Lower leg skin (tissue), 4 donors: Measurements from ENCODE around the gene NDUFAF8. TPM values are rescaled to one million over a fixed set of nuclear protein-coding genes. Genes with fewer than 3 reads are reported as not detected.

Experiments
- DNase-seq, 2 donors: peaks; one replicate each; pipeline ENCODE4 v3.0.0-alpha.2; 2019; ENCODE audit warnings: low spot score in 2 of 2
- H3K4me3 ChIP-seq: fragments of 200-600 bp; sonication (generic); 2 replicates; pipeline ENCODE4 v1.5.1; 2017; ENCODE audit warnings: mild to moderate bottlenecking, low read depth; ENCODE audit not compliant: poor library complexity, severe bottlenecking
- POLR2A ChIP-seq, 2 donors: fragments of 450-650 bp; IDR thresholded peaks; one replicate each; pipeline ENCODE4 v1.6.1; 2016 to 2017; ENCODE audit warnings: antibody characterized with exemption in 2 of 2, mild to moderate bottlenecking in 1 of 2, moderate library complexity in 1 of 2
- WGBS, 2 donors: methylation state at CpG; one replicate each; pipeline ENCODE4 v1.1.5; 2018; 5-methylcytosine and 5-hydroxymethylcytosine counted together
- intact Hi-C: fragments of 100-400 bp; cut with DNase I; formaldehyde crosslinking; loops from one replicate; pipeline ENCODE4 v1.15.0; 2023; ENCODE audit warnings: low total_unique reads
- total RNA-seq, 4 donors: library from RNA; depleted of rRNA; stranded (reverse); fragments of >200 nt; gene quantifications; one replicate each; pipeline ENCODE4 v1.1.0, GENCODE V29; 2016
- TF ChIP-seq, protein P1 (sequence below), 3 donors: fragments of 450-650 bp; IDR thresholded peaks; one replicate each; pipeline ENCODE4 v1.5.1; 2016; ENCODE audit warnings: antibody characterized with exemption in 3 of 3, mild to moderate bottlenecking in 3 of 3, moderate library complexity in 2 of 3

Gene NDUFAF8
- total RNA-seq, 4 donors from 2014 or later = 10.0 to 30.4 (median 15.9) TPM

DNA sequence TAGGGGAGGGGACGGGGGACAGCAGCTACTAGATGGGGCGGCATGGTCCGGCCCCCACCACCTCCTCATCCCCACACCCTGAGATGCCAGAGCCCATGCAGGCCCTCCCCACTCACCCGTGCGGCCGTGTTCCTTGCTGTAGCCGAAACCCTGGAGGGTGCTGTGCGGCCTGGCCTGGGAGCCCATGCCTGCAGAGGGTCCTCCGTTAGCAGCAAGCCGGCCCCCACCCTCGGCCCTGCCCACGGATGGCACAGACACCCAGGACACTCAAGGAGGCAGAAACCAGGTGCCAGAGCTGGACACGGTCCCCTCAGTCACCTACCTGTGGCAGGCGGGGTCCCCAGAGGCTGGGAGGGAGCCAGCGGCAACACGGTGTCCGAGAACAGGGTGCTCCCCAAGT is 5.8 kb upstream of the NDUFAF8 start:
- DNase-seq = no peak
- intact Hi-C loops = loop anchor here (10.0 kb wide), 1 partner anchor 209 kb away; no protein-coding TSS in a partner anchor
- 89 to 90% methylated on average over 16 to 17 of the region's 17 CpGs for WGBS, 2 donors
- TF ChIP-seq, protein P1, sequence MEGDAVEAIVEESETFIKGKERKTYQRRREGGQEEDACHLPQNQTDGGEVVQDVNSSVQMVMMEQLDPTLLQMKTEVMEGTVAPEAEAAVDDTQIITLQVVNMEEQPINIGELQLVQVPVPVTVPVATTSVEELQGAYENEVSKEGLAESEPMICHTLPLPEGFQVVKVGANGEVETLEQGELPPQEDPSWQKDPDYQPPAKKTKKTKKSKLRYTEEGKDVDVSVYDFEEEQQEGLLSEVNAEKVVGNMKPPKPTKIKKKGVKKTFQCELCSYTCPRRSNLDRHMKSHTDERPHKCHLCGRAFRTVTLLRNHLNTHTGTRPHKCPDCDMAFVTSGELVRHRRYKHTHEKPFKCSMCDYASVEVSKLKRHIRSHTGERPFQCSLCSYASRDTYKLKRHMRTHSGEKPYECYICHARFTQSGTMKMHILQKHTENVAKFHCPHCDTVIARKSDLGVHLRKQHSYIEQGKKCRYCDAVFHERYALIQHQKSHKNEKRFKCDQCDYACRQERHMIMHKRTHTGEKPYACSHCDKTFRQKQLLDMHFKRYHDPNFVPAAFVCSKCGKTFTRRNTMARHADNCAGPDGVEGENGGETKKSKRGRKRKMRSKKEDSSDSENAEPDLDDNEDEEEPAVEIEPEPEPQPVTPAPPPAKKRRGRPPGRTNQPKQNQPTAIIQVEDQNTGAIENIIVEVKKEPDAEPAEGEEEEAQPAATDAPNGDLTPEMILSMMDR (IDR thresholded peaks at IDR 0.05) = no peak
- no peak for TF ChIP-seq POLR2A (IDR thresholded peaks at IDR 0.05)
- H3K4me3 ChIP-seq = no peak overlapping the region

DNA sequence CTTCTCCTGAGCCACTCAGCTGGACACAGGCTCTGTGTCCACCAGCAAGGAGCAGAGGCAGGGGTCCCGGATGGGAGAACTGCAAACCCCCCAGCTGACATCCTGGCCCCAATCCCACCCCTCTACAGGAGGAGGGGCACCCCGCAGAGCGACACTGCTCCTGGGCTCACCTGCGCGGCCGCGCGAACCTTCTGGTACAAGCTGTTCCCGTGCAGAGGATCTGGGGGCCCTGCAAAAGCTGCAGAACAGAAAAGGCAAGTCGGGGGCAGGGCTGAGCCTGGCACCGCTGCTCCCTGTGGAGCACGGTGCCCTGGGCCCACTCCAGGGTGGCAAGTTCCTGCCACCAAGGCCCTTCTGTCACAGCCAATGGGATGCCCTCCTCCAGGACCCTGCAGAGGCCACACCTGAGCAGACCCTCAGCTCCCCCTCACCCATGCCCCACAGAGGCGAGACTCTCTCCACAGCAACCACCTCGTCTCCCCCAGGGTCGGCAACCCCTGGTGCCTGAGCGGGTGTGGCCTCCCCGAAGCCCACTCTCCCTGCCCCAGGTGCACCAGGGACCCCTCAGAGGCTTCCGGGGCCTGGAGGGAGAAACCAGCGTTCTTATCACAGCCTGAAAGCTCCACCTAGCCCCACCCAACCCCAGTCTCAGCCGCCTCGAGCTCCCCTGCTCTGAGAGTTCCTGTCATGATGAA is 5.2 kb upstream of the NDUFAF8 start:
- intact Hi-C loops = loop anchor here (10.0 kb wide), 1 partner anchor 209 kb away; no protein-coding TSS in a partner anchor
- no peak for DNase-seq
- H3K4me3 ChIP-seq = no peak overlapping the region
- 89% methylated on average over 20 to 21 of the region's 21 CpGs for WGBS, 2 donors
- TF ChIP-seq, protein P1 (IDR thresholded peaks at IDR 0.05) = no peak

- intact Hi-C loops = loop anchor here (10.0 kb wide), 1 partner anchor 210 kb away; no protein-coding TSS in a partner anchor
- WGBS, 2 donors = 91 to 97% methylated on average over 13 of the region's 13 CpGs
- H3K4me3 ChIP-seq = no peak overlapping the region
- DNase-seq = no peak
- TF ChIP-seq POLR2A (IDR thresholded peaks at IDR 0.05) = no peak
- TF ChIP-seq, protein P1 (IDR thresholded peaks at IDR 0.05) = no peak
Measured at GRCh38 chr17:81234506-81234855, 4.6 kb upstream of the NDUFAF8 start.

DNA sequence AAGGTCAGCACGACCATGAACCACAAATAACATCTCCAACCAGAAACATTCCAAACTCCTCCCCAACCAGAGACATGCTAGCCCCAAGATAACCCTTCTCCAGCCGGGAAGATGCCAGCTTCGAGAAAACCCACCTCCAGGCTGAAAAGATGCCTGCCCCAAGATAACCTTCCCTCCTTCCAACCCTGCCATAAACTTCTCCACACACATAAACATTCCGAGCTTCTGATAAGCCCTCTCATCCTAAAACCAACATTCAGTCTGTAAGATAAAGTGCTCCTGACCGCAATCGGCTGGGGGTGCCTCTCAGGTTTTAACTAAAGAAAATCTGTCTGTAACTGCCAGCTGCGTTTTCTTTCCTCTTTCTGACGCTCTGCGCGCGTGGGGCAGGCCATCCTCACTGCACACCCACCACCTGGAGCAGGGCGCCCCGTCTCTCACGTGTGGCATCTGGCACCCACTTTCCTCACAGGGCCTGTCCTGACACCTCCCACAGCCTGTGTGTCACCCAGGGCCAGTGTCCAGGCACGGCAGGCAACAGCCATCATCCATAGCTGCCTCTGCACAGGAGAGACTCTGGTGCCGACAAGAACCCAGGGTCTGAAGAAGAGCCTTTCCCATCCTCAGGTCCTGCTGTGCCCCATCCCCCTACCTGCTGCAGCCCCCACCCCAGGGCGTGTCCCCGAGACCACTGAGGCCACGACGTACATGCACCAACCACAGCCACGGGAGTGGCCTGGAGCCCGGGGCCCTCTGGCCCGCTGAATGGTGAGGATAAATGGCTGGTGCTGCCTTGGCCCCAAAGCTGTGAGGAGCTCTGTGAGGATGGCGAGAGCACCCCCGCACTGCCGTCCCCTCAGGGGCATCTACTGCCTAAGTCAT is 3.9 kb upstream of the NDUFAF8 start:
- WGBS, 2 donors = 82 to 88% methylated on average over 18 to 24 of the region's 26 CpGs
- intact Hi-C loops = loop anchor here (10.0 kb wide), 1 partner anchor 210 kb away; no protein-coding TSS in a partner anchor
- no peak for DNase-seq
- no peak overlapping the region for H3K4me3 ChIP-seq
- no peak for TF ChIP-seq POLR2A (IDR thresholded peaks at IDR 0.05)
- TF ChIP-seq, protein P1 (IDR thresholded peaks at IDR 0.05) = no peak

DNA sequence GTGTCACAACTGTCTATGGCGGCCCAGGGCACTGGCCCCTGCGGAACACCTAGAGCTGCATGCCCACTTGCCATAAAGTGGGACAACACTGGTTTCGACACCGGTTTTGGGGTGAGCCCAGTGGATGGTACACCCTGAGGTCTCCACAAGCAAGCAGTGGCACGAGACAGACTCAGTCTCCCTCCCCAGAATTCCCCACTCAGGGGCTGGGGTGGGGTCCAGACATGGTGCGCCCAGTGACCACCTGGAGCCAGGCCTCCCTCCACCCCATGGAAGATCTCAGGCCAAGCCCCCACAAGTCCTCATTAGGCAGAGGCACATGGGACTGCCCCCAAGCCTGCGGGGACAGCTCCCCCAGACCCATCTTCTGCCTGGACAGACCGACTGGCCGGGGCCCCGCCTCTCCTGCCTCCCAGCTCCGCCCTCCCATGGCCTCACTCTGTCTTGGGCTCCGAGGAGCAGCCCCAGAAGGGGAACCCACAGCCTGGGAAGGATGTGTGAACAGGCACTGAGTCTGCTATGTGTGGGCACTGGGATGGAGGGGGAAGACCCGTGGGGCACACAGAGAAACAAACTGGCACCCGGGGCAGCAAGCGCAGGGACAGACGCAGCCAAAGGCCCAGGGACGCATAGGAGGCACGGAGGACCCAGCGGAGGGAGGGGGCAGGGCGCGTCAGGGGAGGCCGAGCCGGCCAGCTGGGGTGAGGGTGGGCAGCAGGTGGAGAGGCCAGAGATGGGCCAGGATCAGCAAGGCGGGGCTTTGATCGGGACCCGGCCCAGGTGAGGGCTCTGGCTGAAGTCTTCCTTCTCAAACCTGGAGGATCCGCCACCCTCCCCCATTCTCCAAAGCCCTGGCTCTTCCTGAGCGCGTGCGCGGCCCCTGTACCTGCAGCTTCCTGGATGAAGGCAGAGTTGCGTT is 3.0 kb upstream of the NDUFAF8 start:
- intact Hi-C loops = loop anchor here (10.0 kb wide), 1 partner anchor 211 kb away; no protein-coding TSS in a partner anchor
- 91% methylated on average over 28 to 29 of the region's 32 CpGs for WGBS, 2 donors
- no peak overlapping the region for H3K4me3 ChIP-seq
- TF ChIP-seq, protein P1 (IDR thresholded peaks at IDR 0.05) = no peak
- TF ChIP-seq POLR2A (IDR thresholded peaks at IDR 0.05) = no peak
- no peak for DNase-seq
